Measurements from ENCODE around the gene LPAR3. TPM values are rescaled to one million over a fixed set of nuclear protein-coding genes. Genes with fewer than 3 reads are reported as not detected.

Gene LPAR3
- total and polyA plus RNA-seq, 2 experiments from 2014 or later: 0.32 TPM; not detected in 1

DNA sequence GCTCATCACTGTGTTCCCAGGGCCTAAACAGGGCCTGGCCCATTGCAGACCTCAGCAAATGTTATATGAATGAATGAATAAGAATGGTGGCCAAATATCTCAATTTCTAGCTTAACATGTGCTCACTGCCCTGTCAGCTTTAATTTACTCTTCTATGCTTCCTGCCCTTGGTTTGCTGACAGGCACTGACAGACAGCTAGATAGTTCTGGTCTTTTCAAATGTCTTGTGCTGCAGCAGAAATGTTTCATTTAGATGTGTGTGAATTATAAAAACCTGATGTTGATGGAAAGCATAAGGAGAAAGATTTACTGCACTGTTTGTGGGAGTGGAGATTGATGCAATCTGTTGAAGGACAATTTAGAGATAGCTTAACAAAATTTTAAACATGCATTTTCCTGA lies 48.9 kb downstream of the LPAR3 start:
- H3K4me3 ChIP-seq: no peak overlapping the region
- no peak for TF ChIP-seq EZH2 (IDR thresholded peaks at IDR 0.05; ENCODE audit: insufficient read depth, poor library complexity, severe bottlenecking)
- no peak for TF ChIP-seq EZH2phosphoT487 (IDR thresholded peaks at IDR 0.05; ENCODE audit: insufficient read depth, low read depth)
- peaks cover 17% of the 10 kb centered on the region for H3K4me1 ChIP-seq (ENCODE audit: insufficient read depth)
- H3K27ac ChIP-seq: no peak overlapping the region
- no peak overlapping the region for H3K9ac ChIP-seq
- H2AFZ ChIP-seq: no peak overlapping the region
- no peak overlapping the region for H3K4me2 ChIP-seq (ENCODE audit: unreplicated experiment)
- H3K36me3 ChIP-seq (ENCODE audit: low read depth): no peaks in the 10 kb centered on the region
- in situ Hi-C loops (cut with MboI): no loop called here
- no peak for DNase-seq
- no peaks in the 10 kb centered on the region for H3K9me3 ChIP-seq (ENCODE audit: low read depth)
- no peaks in the 10 kb centered on the region for H3K9me2 ChIP-seq (ENCODE audit: insufficient read depth)
- H3K79me2 ChIP-seq (ENCODE audit: insufficient read depth): no peaks in the 10 kb centered on the region
- peaks cover 9% of the 10 kb centered on the region for H3F3A ChIP-seq (ENCODE audit: insufficient read depth)
- no peaks in the 10 kb centered on the region for H4K20me1 ChIP-seq (ENCODE audit: insufficient read depth)
- H3K27me3 ChIP-seq (replicated peaks; ENCODE audit: insufficient read depth): no peaks in the 10 kb centered on the region

DNA sequence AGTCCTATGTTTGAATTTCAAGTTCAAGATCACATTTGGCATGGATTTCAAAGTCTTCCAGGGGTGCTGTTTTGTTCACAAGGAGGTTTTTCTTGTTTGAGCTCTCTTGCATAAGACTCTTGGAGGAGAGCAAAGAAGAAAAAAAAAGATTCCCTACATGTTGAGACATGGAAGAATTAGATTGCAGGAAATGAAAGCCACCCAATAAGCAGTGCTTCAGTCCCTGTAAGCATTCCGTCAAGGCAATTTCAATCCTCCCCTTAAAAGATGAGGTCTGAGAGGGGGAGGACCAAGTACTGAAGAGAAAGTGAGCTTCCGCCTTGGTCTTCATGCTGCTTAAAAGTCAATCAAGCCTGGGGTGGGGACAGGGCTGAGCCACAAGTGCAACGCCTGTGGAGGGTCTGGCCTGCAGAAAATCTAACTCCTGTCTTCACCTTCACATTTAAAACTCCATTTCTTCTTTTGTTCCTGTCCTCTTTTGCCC lies 50.2 kb downstream of the LPAR3 start:
- Histone ChIP-seq H3K4me3 (no peak overlapping the region), H3K79me2 (ENCODE audit: insufficient read depth) (no peaks in the 10 kb centered on the region), H3K4me2 (ENCODE audit: unreplicated experiment) (no peak overlapping the region), H3K36me3 (ENCODE audit: low read depth) (no peaks in the 10 kb centered on the region), H2AFZ (no peak overlapping the region), H3K9ac (no peak overlapping the region), H3K9me2 (ENCODE audit: insufficient read depth) (no peaks in the 10 kb centered on the region), H3K4me1 (ENCODE audit: insufficient read depth) (peaks cover 15% of the 10 kb centered on the region), H3K27me3 (replicated peaks; ENCODE audit: insufficient read depth) (no peaks in the 10 kb centered on the region), H3F3A (ENCODE audit: insufficient read depth) (peaks cover 9% of the 10 kb centered on the region), H4K20me1 (ENCODE audit: insufficient read depth) (no peaks in the 10 kb centered on the region), H3K9me3 (ENCODE audit: low read depth) (no peaks in the 10 kb centered on the region), H3K27ac (no peak overlapping the region)
- WGBS, 2 experiments (ENCODE audit: low coverage in 1 of 2, low lambda C conversion rate in 2 of 2, missing lambda C conversion rate in 2 of 2): 88 to 97% methylated on average over 3 of the region's 3 CpGs
- in situ Hi-C loops (cut with MboI): no loop called here
- no peak for DNase-seq
- TF ChIP-seq EZH2 (IDR thresholded peaks at IDR 0.05; ENCODE audit: insufficient read depth, poor library complexity, severe bottlenecking): no peak
- no peak for TF ChIP-seq EZH2phosphoT487 (IDR thresholded peaks at IDR 0.05; ENCODE audit: insufficient read depth, low read depth)

DNA sequence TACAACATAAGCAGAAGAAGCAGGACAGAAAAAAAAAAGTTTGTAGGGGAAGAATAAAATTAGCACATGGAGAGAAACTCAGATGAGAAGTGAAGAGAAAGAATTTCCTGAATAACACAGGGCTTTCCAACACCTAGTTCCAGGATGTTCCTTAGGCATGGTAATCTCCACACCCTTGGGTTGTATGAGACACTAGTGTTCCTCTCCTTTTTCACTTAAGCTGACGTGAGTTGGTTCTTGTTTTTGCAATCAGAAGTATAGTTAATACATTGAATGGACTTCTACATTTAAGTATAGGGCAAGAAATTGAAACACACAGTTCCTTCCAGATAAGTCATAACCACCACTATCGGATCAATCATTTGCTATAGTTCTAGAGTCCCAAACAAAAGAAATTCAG lies 51.0 kb downstream of the LPAR3 start:
- 95 to 97% methylated on average over 2 of the region's 2 CpGs for WGBS, 2 experiments (ENCODE audit: low coverage in 1 of 2, low lambda C conversion rate in 2 of 2, missing lambda C conversion rate in 2 of 2)
- no peak for DNase-seq
- Histone ChIP-seq H3K79me2 (ENCODE audit: insufficient read depth) (no peaks in the 10 kb centered on the region), H3K4me2 (ENCODE audit: unreplicated experiment) (no peak overlapping the region), H3K36me3 (ENCODE audit: low read depth) (no peaks in the 10 kb centered on the region), H2AFZ (no peak overlapping the region), H3K9ac (no peak overlapping the region), H3F3A (ENCODE audit: insufficient read depth) (peaks cover 8% of the 10 kb centered on the region), H3K4me1 (ENCODE audit: insufficient read depth) (peaks cover 8% of the 10 kb centered on the region), H3K9me2 (ENCODE audit: insufficient read depth) (no peaks in the 10 kb centered on the region), H3K4me3 (no peak overlapping the region), H3K27me3 (replicated peaks; ENCODE audit: insufficient read depth) (no peaks in the 10 kb centered on the region), H3K27ac (no peak overlapping the region), H3K9me3 (ENCODE audit: low read depth) (no peaks in the 10 kb centered on the region), H4K20me1 (ENCODE audit: insufficient read depth) (no peaks in the 10 kb centered on the region)
- in situ Hi-C loops (cut with MboI): no loop called here
- TF ChIP-seq EZH2 (IDR thresholded peaks at IDR 0.05; ENCODE audit: insufficient read depth, poor library complexity, severe bottlenecking) (no peak), EZH2phosphoT487 (IDR thresholded peaks at IDR 0.05; ENCODE audit: insufficient read depth, low read depth) (no peak)

DNA sequence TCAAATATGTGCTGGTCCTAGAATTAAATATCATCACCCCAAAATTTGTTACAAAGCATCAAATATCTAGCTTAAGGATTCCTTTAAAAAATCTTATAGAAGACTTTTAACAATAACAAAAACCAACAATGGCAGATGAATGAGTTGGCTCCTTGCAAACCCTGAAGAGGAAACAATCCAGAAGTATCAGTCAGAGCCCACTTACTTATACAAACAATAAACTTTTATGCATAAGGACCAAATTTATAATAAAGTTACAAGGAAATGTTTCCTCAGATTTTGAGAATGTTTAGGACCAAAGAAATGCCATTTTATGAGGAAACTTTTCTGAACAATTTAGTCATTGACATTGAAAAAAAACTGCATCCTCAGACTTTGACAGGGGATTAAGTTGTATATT lies 52.7 kb downstream of the LPAR3 start:
- no peaks in the 10 kb centered on the region for H3K4me1 ChIP-seq (ENCODE audit: insufficient read depth)
- TF ChIP-seq EZH2phosphoT487 (IDR thresholded peaks at IDR 0.05; ENCODE audit: insufficient read depth, low read depth) (no peak), EZH2 (IDR thresholded peaks at IDR 0.05; ENCODE audit: insufficient read depth, poor library complexity, severe bottlenecking) (no peak)
- H3K27me3 ChIP-seq (replicated peaks; ENCODE audit: insufficient read depth): no peaks in the 10 kb centered on the region
- H3K27ac ChIP-seq: no peak overlapping the region
- in situ Hi-C loops (cut with MboI): no loop called here
- no peaks in the 10 kb centered on the region for H3K36me3 ChIP-seq (ENCODE audit: low read depth)
- H4K20me1 ChIP-seq (ENCODE audit: insufficient read depth): no peaks in the 10 kb centered on the region
- H3K79me2 ChIP-seq (ENCODE audit: insufficient read depth): no peaks in the 10 kb centered on the region
- H2AFZ ChIP-seq: no peak overlapping the region
- no peak overlapping the region for H3K4me3 ChIP-seq
- H3K9me2 ChIP-seq (ENCODE audit: insufficient read depth): no peaks in the 10 kb centered on the region
- no peak overlapping the region for H3K9ac ChIP-seq
- no peak overlapping the region for H3K4me2 ChIP-seq (ENCODE audit: unreplicated experiment)
- no peak for DNase-seq
- H3F3A ChIP-seq (ENCODE audit: insufficient read depth): no peaks in the 10 kb centered on the region
- H3K9me3 ChIP-seq (ENCODE audit: low read depth): no peaks in the 10 kb centered on the region

DNA sequence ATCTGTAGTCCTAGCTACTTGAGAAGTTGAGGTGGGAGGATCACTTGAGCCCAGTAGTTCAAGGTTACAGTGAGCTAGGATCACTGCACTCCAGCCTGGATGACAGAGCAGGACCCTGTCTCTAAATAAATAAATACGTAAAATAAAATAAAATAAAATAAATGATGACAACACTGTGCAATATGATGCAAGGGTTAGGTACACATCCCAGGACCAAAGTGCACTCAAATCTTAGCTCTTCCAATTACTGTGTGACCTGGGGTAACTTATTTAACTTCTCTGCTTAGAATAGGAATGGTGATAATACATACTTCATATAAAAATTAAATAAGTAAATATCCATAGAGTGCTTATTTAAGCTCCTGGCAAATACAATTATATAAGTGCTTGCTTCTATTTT lies 53.5 kb downstream of the LPAR3 start:
- no peaks in the 10 kb centered on the region for H3K27me3 ChIP-seq (replicated peaks; ENCODE audit: insufficient read depth)
- H3K36me3 ChIP-seq (ENCODE audit: low read depth): no peaks in the 10 kb centered on the region
- no peak overlapping the region for H3K27ac ChIP-seq
- in situ Hi-C loops (cut with MboI): no loop called here
- 81 to 88% methylated on average over 1 of the region's 1 CpG for WGBS, 2 experiments (ENCODE audit: low coverage in 1 of 2, low lambda C conversion rate in 2 of 2, missing lambda C conversion rate in 2 of 2)
- TF ChIP-seq EZH2phosphoT487 (IDR thresholded peaks at IDR 0.05; ENCODE audit: insufficient read depth, low read depth): no peak
- TF ChIP-seq EZH2 (IDR thresholded peaks at IDR 0.05; ENCODE audit: insufficient read depth, poor library complexity, severe bottlenecking): no peak
- no peak overlapping the region for H2AFZ ChIP-seq
- H3K4me2 ChIP-seq (ENCODE audit: unreplicated experiment): no peak overlapping the region
- no peak overlapping the region for H3K4me3 ChIP-seq
- no peak overlapping the region for H3K9ac ChIP-seq
- peaks cover 4% of the 10 kb centered on the region; the same call in 1 of the 2 replicates for H3F3A ChIP-seq (ENCODE audit: insufficient read depth)
- H3K9me2 ChIP-seq (ENCODE audit: insufficient read depth): no peaks in the 10 kb centered on the region
- no peak for DNase-seq
- H3K4me1 ChIP-seq (ENCODE audit: insufficient read depth): peaks cover 2% of the 10 kb centered on the region; the same call in 1 of the 2 replicates
- H3K79me2 ChIP-seq (ENCODE audit: insufficient read depth): no peaks in the 10 kb centered on the region
- no peaks in the 10 kb centered on the region for H4K20me1 ChIP-seq (ENCODE audit: insufficient read depth)
- no peaks in the 10 kb centered on the region for H3K9me3 ChIP-seq (ENCODE audit: low read depth)
